ENCODE data around the gene KYNU. TPM values are rescaled to one million over a fixed set of nuclear protein-coding genes. Genes with fewer than 3 reads are reported as not detected.
"Not testable (repeated sequence)": the region's sequence is repeated elsewhere in the genome, so short reads cannot be mapped to it uniquely, and the experiment has no call there.

KYNU gene
- total RNA-seq, 1 donor from 2014 or later: not detected

DNA sequence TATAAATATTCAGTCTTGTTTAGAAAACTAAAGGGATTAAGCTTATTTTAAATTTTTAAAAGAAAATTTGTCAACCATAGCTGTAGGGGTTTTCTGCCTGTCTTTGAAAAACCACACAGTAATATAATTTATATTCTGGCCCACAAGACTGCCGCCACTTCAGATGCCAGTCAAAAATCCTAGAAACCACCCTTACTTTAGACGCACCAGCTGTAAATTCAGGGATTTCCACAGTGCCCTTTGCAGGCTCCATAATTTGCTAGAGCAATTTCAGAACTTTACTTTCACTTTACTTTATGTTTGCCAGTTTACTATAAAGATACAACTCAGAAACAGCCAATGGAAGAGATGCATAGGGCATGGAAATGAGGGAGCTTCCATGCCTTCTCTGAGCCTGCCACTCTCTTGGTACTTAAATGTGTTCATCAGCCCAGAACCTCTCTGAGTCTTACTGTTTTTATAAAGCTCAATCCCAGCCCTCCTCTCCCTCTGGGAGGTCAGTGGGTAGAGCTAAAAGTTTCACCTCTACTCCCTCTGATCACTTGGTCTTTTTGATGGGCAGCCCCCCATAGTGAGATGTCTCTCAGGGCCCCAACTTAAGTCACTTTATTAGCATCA, 63.3 kb downstream of the KYNU start:
- TF ChIP-seq, protein P1, sequence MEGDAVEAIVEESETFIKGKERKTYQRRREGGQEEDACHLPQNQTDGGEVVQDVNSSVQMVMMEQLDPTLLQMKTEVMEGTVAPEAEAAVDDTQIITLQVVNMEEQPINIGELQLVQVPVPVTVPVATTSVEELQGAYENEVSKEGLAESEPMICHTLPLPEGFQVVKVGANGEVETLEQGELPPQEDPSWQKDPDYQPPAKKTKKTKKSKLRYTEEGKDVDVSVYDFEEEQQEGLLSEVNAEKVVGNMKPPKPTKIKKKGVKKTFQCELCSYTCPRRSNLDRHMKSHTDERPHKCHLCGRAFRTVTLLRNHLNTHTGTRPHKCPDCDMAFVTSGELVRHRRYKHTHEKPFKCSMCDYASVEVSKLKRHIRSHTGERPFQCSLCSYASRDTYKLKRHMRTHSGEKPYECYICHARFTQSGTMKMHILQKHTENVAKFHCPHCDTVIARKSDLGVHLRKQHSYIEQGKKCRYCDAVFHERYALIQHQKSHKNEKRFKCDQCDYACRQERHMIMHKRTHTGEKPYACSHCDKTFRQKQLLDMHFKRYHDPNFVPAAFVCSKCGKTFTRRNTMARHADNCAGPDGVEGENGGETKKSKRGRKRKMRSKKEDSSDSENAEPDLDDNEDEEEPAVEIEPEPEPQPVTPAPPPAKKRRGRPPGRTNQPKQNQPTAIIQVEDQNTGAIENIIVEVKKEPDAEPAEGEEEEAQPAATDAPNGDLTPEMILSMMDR (IDR thresholded peaks at IDR 0.05; ENCODE audit: unreplicated experiment): no peak
- no peaks in the 10 kb centered on the region for H3K27me3 Mint-ChIP-seq
- H3K27ac Mint-ChIP-seq: no peak overlapping the region
- H3K4me1 Mint-ChIP-seq (ENCODE audit: low read depth): no peaks in the 10 kb centered on the region
- peaks cover 2% of the 10 kb centered on the region for H3K9me3 Mint-ChIP-seq (ENCODE audit: low read depth)
- no peak for DNase-seq (ENCODE audit: low spot score, unreplicated experiment)
- H3K36me3 Mint-ChIP-seq (ENCODE audit: insufficient read depth): no peaks in the 10 kb centered on the region
- no peak overlapping the region for H3K4me3 Mint-ChIP-seq (ENCODE audit: low read depth)

DNA sequence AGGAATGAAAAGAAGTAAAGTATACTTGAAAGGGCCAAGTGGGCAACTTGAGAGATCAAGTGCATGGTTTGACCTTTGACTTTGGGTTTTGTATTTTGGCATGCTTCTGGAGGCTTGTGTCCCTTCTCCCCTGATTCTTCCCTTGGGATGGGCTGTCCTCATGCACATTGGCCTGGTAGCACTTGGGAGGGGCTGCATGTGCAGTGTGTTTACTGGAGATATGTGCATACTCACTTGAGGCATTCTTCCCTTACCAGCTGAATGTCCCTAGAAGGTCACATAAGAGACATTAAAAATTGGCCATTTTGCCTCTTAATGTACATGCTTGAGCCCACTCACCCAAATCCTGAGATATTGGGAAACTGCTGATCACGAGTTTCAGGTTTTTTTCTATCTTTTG, 65.2 kb downstream of the KYNU start:
- Mint-ChIP-seq H3K9me3 (ENCODE audit: low read depth) (no peaks in the 10 kb centered on the region), H3K27ac (no peak overlapping the region), H3K36me3 (ENCODE audit: insufficient read depth) (no peaks in the 10 kb centered on the region), H3K4me3 (ENCODE audit: low read depth) (no peak overlapping the region), H3K27me3 (no peaks in the 10 kb centered on the region), H3K4me1 (ENCODE audit: low read depth) (no peaks in the 10 kb centered on the region)
- TF ChIP-seq, protein P1 (IDR thresholded peaks at IDR 0.05; ENCODE audit: unreplicated experiment): no peak
- DNase-seq (ENCODE audit: low spot score, unreplicated experiment): no peak

DNA sequence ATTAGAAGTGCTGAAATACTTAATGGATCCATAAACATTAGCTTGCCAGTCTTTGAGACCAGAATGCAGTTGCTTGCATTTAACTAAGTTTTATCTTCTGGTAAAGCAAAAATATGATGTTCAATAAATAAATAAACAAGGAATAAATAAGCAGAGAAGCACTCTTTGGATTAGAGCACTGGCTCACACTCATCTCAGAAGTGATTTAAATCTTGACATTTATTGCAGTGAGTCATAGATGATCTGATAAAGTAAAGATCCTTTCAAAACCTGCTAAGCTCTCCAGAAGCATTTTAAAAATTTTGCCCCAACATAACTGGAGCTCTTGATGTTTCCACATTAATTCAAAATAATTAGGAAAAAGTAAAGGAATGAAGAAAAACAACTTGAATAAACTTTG, 66.8 kb downstream of the KYNU start:
- no peak for DNase-seq (ENCODE audit: low spot score, unreplicated experiment)
- H3K9me3 Mint-ChIP-seq (ENCODE audit: low read depth): peaks cover 10% of the 10 kb centered on the region
- H3K4me3 Mint-ChIP-seq (ENCODE audit: low read depth): no peak overlapping the region
- no peaks in the 10 kb centered on the region for H3K27me3 Mint-ChIP-seq
- peaks cover 3% of the 10 kb centered on the region for H3K36me3 Mint-ChIP-seq (ENCODE audit: insufficient read depth)
- TF ChIP-seq, protein P1 (IDR thresholded peaks at IDR 0.05; ENCODE audit: unreplicated experiment): no peak
- H3K4me1 Mint-ChIP-seq (ENCODE audit: low read depth): no peaks in the 10 kb centered on the region
- no peak overlapping the region for H3K27ac Mint-ChIP-seq

DNA sequence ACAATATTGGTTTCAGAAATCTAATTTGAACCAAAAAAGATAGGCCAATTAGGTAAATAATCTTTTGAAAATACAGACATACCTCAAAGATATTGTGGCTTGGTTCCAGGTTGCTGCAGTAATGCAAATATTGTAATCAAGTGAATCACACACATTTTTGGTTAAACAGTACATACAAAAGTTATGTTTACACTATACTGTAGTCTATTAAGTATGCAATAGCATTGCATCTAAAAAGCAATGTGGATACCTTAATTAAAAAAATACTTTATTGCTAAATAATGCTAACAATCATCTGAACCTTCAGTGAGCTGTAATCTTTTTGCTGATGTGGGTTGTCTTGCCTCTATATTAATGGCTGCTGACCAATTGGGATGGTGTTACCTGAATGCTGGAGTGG, 67.3 kb downstream of the KYNU start:
- Mint-ChIP-seq H3K27me3 (no peaks in the 10 kb centered on the region), H3K9me3 (ENCODE audit: low read depth) (peaks cover 14% of the 10 kb centered on the region), H3K4me3 (ENCODE audit: low read depth) (no peak overlapping the region), H3K27ac (no peak overlapping the region), H3K4me1 (ENCODE audit: low read depth) (no peaks in the 10 kb centered on the region), H3K36me3 (ENCODE audit: insufficient read depth) (peaks cover 5% of the 10 kb centered on the region)
- TF ChIP-seq, protein P1 (IDR thresholded peaks at IDR 0.05; ENCODE audit: unreplicated experiment): no peak
- DNase-seq (ENCODE audit: low spot score, unreplicated experiment): no peak

DNA sequence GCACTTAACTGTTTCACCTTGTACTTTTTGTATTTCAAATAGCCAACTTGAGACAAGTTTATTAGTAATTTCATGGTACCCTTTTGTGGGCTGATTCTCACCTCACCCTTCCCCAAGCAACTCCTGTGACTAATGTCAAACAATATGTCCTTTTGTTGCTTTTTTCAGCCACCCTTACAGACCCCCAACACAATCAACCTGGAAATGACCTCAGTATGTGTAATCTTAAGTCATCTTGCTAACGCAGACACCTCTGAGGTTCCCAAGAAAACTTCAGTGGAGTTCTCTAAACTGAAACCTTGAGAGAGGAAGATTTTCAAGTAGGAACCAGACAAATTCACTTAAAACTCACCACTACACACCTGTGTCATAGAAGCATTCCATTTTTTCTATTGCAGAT, 69.5 kb downstream of the KYNU start:
- Mint-ChIP-seq H3K4me1 (ENCODE audit: low read depth) (peaks cover 4% of the 10 kb centered on the region), H3K9me3 (ENCODE audit: low read depth) (peaks cover 26% of the 10 kb centered on the region), H3K27me3 (no peaks in the 10 kb centered on the region), H3K4me3 (ENCODE audit: low read depth) (no peak overlapping the region), H3K27ac (no peak overlapping the region), H3K36me3 (ENCODE audit: insufficient read depth) (peaks cover 8% of the 10 kb centered on the region)
- TF ChIP-seq, protein P1 (IDR thresholded peaks at IDR 0.05; ENCODE audit: unreplicated experiment): no peak
- no peak for DNase-seq (ENCODE audit: low spot score, unreplicated experiment)

DNA sequence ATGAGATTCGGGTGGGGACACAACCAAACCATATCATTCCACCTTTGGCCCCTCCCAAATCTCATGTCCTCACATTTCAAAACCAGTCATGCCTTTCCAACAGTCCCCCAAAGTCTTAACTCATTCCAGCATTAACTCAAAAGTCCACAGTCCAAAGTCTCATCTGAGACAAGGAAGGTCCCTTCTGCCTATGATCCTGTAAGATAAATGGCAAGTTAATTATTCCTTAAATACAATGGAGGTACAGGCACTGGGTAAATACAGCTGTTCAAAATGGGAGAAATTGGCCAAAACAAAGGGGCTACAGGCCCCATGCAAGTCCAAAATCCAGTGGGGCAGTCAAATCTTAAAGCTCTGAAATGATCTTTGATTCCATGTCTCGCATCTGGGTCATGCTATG, 71.3 kb downstream of the KYNU start:
- H3K27ac Mint-ChIP-seq: not testable (repeated sequence)

DNA sequence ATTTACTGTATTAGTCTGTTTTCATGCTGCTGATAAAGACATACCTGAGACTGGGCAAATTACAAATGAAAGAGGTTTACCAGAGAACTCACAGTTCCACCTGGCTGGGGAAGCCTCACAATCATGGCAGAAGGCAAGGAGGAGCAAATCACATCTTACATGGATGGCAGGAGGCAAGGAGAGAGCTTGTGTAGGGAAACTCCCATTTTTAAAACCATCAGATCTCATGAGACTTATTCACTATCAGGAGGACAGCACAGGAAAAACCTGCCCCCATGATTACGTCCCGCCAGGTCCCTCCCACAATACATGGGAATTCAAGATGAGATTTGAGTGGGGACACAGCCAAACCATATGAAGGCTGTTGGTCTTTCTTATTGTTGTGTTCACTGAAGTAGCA, 72.9 kb downstream of the KYNU start:
- not testable (repeated sequence) for DNase-seq (ENCODE audit: low spot score, unreplicated experiment); H3K36me3 Mint-ChIP-seq (ENCODE audit: insufficient read depth); H3K4me1 Mint-ChIP-seq (ENCODE audit: low read depth); H3K27me3 Mint-ChIP-seq; H3K27ac Mint-ChIP-seq; H3K4me3 Mint-ChIP-seq (ENCODE audit: low read depth)
- peaks cover 26% of the 10 kb centered on the region for H3K9me3 Mint-ChIP-seq (ENCODE audit: low read depth)

More for the DNA sequence above, 71.3 kb downstream of the KYNU start:
- H3K36me3 Mint-ChIP-seq (ENCODE audit: insufficient read depth); H3K4me1 Mint-ChIP-seq (ENCODE audit: low read depth); H3K27me3 Mint-ChIP-seq; H3K4me3 Mint-ChIP-seq (ENCODE audit: low read depth); DNase-seq (ENCODE audit: low spot score, unreplicated experiment): not testable (repeated sequence)
- peaks cover 26% of the 10 kb centered on the region for H3K9me3 Mint-ChIP-seq (ENCODE audit: low read depth)
